H1 (cell line): ENCODE data around the gene HOXC11. TPM values are rescaled to one million over a fixed set of nuclear protein-coding genes. Genes with fewer than 3 reads are reported as not detected.

Source experiments
- ATF3 ChIP-seq: IDR thresholded peaks from 2 replicates; pipeline ENCODE4 v1.6.1; 2011; ENCODE audit warnings: low read depth, mild to moderate bottlenecking, low read length; ENCODE audit not compliant: insufficient read depth
- EGR1 ChIP-seq: IDR thresholded peaks from 2 replicates; pipeline ENCODE4 v1.6.1; 2011; ENCODE audit warnings: low read depth, low read length, borderline replicate concordance
- EZH2 ChIP-seq: fragments of 200-600 bp; sonication (generic); IDR thresholded peaks from 2 replicates; pipeline ENCODE4 v1.7.1; 2012; ENCODE audit warnings: low read depth, mild to moderate bottlenecking, moderate library complexity, low read length, inconsistent platforms; ENCODE audit not compliant: severe bottlenecking
- HDAC2 ChIP-seq, 2 experiments: fragments of 300-600 bp in 1 of 2; sonication (generic) in 1 of 2; IDR thresholded peaks; 2 replicates each; pipeline ENCODE4 v1.6.1; 2011 to 2012; ENCODE audit warnings: low read depth in 2 of 2, low read length in 2 of 2, mild to moderate bottlenecking in 2 of 2, moderate library complexity in 2 of 2, borderline replicate concordance in 1 of 2, inconsistent platforms in 1 of 2
- JUND ChIP-seq: IDR thresholded peaks from 2 replicates; pipeline ENCODE4 v1.6.1; 2011; ENCODE audit warnings: mild to moderate bottlenecking, improper control_type of control experiment, low read length
- KDM1A ChIP-seq: fragments of 200-600, 300-600 bp; sonication (generic); IDR thresholded peaks from 2 replicates; pipeline ENCODE4 v1.7.1; 2016; ENCODE audit warnings: mild to moderate bottlenecking, low read length, borderline replicate concordance
- NANOG ChIP-seq: IDR thresholded peaks from 2 replicates; pipeline ENCODE4 v1.6.1; 2011; ENCODE audit warnings: low read length, low read depth, mild to moderate bottlenecking, inconsistent platforms; ENCODE audit not compliant: insufficient read depth, poor library complexity, severe bottlenecking
- RNF2 ChIP-seq: fragments of 200-900, 300-1000 bp; sonication (generic); IDR thresholded peaks from 2 replicates; pipeline ENCODE4 v1.7.1; 2016; ENCODE audit warnings: borderline replicate concordance, low read depth, mild to moderate bottlenecking, antibody characterized with exemption, low read length; ENCODE audit not compliant: poor library complexity, severe bottlenecking; ENCODE audit errors: missing control alignments
- SIRT6 ChIP-seq: IDR thresholded peaks from one replicate; pipeline ENCODE4 v1.7.1; 2012; ENCODE audit warnings: low read length, inconsistent platforms
- SRF ChIP-seq: IDR thresholded peaks from 2 replicates; pipeline ENCODE4 v1.6.1; 2011; ENCODE audit warnings: mild to moderate bottlenecking, low read depth, low read length, moderate library complexity
- TBP ChIP-seq: IDR thresholded peaks from 2 replicates; pipeline ENCODE4 v1.6.1; 2011; ENCODE audit warnings: low read depth, low read length, improper control_type of control experiment
- TCF12 ChIP-seq: IDR thresholded peaks from 2 replicates; pipeline ENCODE4 v1.6.1; 2011; ENCODE audit warnings: low read depth, mild to moderate bottlenecking, low read length
- YY1 ChIP-seq: IDR thresholded peaks from 2 replicates; pipeline ENCODE4 v1.6.1; 2011; ENCODE audit warnings: low read depth, mild to moderate bottlenecking, low read length
- polyA plus RNA-seq, 7 experiments: library from polyadenylated mRNA; depleted of rRNA in 3 of 7; stranded (reverse) in 5 of 7; unstranded in 2 of 7; fragments of >200 nt in 5 of 7; fragments of 200-250 nt in 2 of 7; gene quantifications; 1 replicate in 5 of 7; 2 replicates in 1 of 7; 4 replicates in 1 of 7; pipeline versions ENCODE4 v1.2.1 to v1.2.3, GENCODE V29; 2011 to 2013; ENCODE audit warnings: missing spikeins in 2 of 7, mixed read lengths in 2 of 7
- total RNA-seq: library from RNA; stranded (reverse); fragmentation: NEBNext Ultra II Directional; extraction: Animal tissue kit (Norgen Biotek cat#: 25700); gene quantifications from 2 replicates; pipeline ENCODE4 v1.2.1, GENCODE V29; 2021
- TF ChIP-seq, protein P1 (sequence below), 3 experiments: IDR thresholded peaks; 1 replicate in 2 of 3; 2 replicates in 1 of 3; pipeline versions ENCODE4 v1.5.1 to v1.6.1; 2011; ENCODE audit warnings: low read length in 3 of 3, mild to moderate bottlenecking in 3 of 3, inconsistent platforms in 2 of 3, low read depth in 1 of 3, moderate library complexity in 1 of 3; ENCODE audit not compliant: insufficient read depth in 1 of 3; ENCODE audit errors: control extremely low read depth in 1 of 3
- TF ChIP-seq, protein P2 (sequence below): IDR thresholded peaks from 2 replicates; pipeline ENCODE4 v1.6.1; 2012; ENCODE audit warnings: inconsistent platforms
- TF ChIP-seq, protein P3 (sequence below): IDR thresholded peaks from 2 replicates; pipeline ENCODE4 v1.6.1; 2011; ENCODE audit warnings: low read length, improper control_type of control experiment

Gene HOXC11
- total and polyA plus RNA-seq, 2 of the 8 experiments (the other 6 are each of a cell fraction or from before 2014, with no cell fraction given), result not detected

DNA sequence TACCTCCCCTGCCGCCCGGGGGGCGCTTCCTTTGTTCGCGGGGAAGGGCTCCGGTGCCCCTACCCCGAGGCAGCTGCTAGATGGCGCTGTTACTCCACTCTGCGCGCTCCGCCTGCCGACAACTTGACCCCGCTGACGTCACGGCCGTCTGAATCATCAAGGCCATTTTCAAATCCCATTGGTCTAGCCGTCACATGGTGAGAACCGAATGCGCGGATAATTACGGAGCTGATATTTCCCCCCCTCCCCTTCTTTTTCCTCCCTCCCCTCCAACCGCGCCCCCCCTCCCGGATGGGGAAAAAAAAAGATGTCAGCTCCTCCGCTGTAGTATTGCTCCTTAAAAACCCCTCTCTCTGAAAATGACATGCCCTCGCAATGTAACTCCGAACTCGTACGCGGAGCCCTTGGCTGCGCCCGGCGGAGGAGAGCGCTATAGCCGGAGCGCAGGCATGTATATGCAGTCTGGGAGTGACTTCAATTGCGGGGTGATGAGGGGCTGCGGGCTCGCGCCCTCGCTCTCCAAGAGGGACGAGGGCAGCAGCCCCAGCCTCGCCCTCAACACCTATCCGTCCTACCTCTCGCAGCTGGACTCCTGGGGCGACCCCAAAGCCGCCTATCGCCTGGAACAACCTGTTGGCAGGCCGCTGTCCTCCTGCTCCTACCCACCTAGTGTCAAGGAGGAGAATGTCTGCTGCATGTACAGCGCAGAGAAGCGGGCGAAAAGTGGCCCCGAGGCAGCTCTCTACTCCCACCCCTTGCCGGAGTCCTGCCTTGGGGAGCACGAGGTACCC, 12.2 kb downstream of the HOXC11 start, which contains the start of gene HOXC10 (continued):
- TF ChIP-seq EZH2 (no peak), YY1 (no peak), HDAC2 (IDR thresholded peaks at IDR 0.05; ENCODE audit: borderline replicate concordance in 1 of 2, low read depth in 2 of 2, low read length in 2 of 2) (no peak), TCF12 (no peak), JUND (peak; percentile 91), SRF (no peak), NANOG (no peak), KDM1A (no peak), SIRT6 (no peak), ATF3 (peak; percentile 56), RNF2 (peak; percentile 69), EGR1 (no peak), TBP (no peak)
- TF ChIP-seq, protein P1, sequence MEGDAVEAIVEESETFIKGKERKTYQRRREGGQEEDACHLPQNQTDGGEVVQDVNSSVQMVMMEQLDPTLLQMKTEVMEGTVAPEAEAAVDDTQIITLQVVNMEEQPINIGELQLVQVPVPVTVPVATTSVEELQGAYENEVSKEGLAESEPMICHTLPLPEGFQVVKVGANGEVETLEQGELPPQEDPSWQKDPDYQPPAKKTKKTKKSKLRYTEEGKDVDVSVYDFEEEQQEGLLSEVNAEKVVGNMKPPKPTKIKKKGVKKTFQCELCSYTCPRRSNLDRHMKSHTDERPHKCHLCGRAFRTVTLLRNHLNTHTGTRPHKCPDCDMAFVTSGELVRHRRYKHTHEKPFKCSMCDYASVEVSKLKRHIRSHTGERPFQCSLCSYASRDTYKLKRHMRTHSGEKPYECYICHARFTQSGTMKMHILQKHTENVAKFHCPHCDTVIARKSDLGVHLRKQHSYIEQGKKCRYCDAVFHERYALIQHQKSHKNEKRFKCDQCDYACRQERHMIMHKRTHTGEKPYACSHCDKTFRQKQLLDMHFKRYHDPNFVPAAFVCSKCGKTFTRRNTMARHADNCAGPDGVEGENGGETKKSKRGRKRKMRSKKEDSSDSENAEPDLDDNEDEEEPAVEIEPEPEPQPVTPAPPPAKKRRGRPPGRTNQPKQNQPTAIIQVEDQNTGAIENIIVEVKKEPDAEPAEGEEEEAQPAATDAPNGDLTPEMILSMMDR (IDR thresholded peaks at IDR 0.05; ENCODE audit: control extremely low read depth in 1 of 3, insufficient read depth in 1 of 3, low read depth in 1 of 3, low read length in 3 of 3), result peak; percentile 84 to 97 (median 89)
- TF ChIP-seq, protein P2, sequence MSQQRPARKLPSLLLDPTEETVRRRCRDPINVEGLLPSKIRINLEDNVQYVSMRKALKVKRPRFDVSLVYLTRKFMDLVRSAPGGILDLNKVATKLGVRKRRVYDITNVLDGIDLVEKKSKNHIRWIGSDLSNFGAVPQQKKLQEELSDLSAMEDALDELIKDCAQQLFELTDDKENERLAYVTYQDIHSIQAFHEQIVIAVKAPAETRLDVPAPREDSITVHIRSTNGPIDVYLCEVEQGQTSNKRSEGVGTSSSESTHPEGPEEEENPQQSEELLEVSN, result 0 out of 2 replicates have a peak, but pooled peaks have one; percentile 8
- TF ChIP-seq, protein P3, sequence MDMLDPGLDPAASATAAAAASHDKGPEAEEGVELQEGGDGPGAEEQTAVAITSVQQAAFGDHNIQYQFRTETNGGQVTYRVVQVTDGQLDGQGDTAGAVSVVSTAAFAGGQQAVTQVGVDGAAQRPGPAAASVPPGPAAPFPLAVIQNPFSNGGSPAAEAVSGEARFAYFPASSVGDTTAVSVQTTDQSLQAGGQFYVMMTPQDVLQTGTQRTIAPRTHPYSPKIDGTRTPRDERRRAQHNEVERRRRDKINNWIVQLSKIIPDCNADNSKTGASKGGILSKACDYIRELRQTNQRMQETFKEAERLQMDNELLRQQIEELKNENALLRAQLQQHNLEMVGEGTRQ, result peak; percentile 80
